ENCODE data around the gene BHLHE23.

The BHLHE23 gene

DNA sequence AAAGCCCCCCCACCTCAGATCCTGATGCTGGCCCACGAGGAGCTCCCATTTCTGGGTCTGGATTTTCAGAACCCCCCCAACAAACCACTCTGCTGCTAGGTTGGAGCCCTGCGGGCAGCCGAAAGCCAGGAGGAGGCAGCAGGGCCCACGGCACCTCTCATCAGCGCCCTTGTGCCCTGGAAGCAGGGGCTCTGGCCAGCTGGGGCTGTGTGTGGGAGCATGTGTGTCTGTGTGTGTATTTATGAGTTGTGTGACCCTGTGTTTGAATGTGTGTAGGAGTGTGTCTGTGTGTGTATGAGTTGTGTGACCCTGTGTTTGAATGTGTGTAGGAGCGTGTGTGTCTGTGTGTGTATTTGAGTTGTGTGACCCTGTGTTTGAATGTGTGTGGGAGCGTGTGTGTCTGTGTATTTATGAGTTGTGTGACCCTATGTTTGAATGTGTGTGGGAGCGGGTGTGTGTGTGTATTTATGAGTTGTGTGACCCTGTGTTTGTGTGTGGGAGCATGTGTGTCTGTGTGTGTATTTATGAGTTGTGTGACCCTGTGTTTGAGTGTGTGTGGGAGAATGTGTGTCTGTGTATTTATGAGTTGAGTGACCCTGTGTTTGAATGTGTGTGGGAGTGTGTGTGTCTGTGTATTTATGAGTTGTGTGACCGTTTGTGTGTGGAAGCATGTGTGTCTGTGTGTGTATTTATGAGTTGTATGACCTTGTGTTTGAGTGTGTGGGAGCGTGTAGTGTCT is 35.4 kb downstream of the BHLHE23 start:
- Histone ChIP-seq H3K27ac (no peak overlapping the region), H3K4me2 (no peak overlapping the region), H3K9me3 (no peaks in the 10 kb centered on the region), H3K9ac (no peak overlapping the region), H3K27me3 (peaks cover 20% of the 10 kb centered on the region), H3K4me3 (no peak overlapping the region), H4K20me1 (0 out of 2 replicates have a peak, but pooled peaks cover 23% of the 10 kb centered on the region), H3K36me3 (peaks cover 19% of the 10 kb centered on the region), H3K4me1 (peaks cover 57% of the 10 kb centered on the region)
- no peak for TF ChIP-seq Cebpa-rat (IDR thresholded peaks at IDR 0.05)

GRCh38 chr20:62970307-62971210 is 36.2 kb downstream of the BHLHE23 start:
- H3K27ac ChIP-seq, result no peak overlapping the region
- H3K9ac ChIP-seq, result no peak overlapping the region
- TF ChIP-seq Cebpa-rat (IDR thresholded peaks at IDR 0.05), result no peak
- H3K4me1 ChIP-seq, result peaks cover 52% of the 10 kb centered on the region
- H3K9me3 ChIP-seq, result no peaks in the 10 kb centered on the region
- no peak overlapping the region for H3K4me2 ChIP-seq
- H3K4me3 ChIP-seq, result no peak overlapping the region
- H3K36me3 ChIP-seq, result peaks cover 25% of the 10 kb centered on the region
- peaks cover 20% of the 10 kb centered on the region for H3K27me3 ChIP-seq
- peaks cover 27% of the 10 kb centered on the region; the same call in 1 of the 2 replicates for H4K20me1 ChIP-seq

- no peak for TF ChIP-seq Cebpa-rat (IDR thresholded peaks at IDR 0.05)
- Histone ChIP-seq H3K4me3 (no peak overlapping the region), H3K9ac (no peak overlapping the region), H3K27ac (no peak overlapping the region), H3K27me3 (peaks cover 20% of the 10 kb centered on the region), H3K4me1 (peaks cover 52% of the 10 kb centered on the region), H3K4me2 (no peak overlapping the region), H3K36me3 (peaks cover 32% of the 10 kb centered on the region), H4K20me1 (peaks cover 34% of the 10 kb centered on the region; the same call in 1 of the 2 replicates), H3K9me3 (no peaks in the 10 kb centered on the region)
Measured at GRCh38 chr20:62969939-62970306, 36.8 kb downstream of the BHLHE23 start.

DNA sequence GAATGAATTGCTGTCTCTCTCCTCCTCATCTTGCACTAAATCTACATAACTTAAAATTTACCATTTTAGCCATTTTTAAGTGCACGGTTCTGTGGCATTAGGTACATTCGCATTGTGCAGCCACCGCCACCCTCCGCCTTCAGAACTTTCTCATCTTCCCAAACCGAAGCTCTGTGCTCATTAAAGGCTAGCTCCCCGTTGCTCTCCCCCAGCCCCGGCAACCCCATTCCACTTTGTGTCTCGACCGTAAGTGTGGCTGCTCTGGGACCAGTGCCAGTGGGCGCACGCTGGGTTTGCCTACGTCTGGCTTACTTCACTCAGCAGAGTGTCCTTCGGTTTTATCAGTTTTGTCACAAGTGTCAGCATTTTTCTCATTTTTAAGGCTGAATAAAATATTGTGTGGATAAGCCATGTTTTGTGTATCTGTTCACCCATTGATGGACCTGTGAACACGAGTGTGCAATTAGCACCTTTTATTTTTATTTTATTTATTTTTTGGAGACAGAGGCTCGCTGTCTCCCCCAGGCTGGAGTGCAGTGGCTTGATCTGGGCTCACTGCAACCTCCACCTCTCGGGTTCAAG is 37.5 kb downstream of the BHLHE23 start:
- Histone ChIP-seq H3K9me3 (no peaks in the 10 kb centered on the region), H3K27me3 (peaks cover 18% of the 10 kb centered on the region), H3K4me1 (peaks cover 52% of the 10 kb centered on the region), H3K4me2 (no peak overlapping the region), H4K20me1 (peaks cover 40% of the 10 kb centered on the region; the same call in 1 of the 2 replicates), H3K36me3 (peaks cover 38% of the 10 kb centered on the region), H3K27ac (no peak overlapping the region), H3K9ac (0 out of 2 replicates have a peak overlapping the region, but pooled peaks have one; percentile 10), H3K4me3 (no peak overlapping the region)
- TF ChIP-seq Cebpa-rat (IDR thresholded peaks at IDR 0.05), result no peak

DNA sequence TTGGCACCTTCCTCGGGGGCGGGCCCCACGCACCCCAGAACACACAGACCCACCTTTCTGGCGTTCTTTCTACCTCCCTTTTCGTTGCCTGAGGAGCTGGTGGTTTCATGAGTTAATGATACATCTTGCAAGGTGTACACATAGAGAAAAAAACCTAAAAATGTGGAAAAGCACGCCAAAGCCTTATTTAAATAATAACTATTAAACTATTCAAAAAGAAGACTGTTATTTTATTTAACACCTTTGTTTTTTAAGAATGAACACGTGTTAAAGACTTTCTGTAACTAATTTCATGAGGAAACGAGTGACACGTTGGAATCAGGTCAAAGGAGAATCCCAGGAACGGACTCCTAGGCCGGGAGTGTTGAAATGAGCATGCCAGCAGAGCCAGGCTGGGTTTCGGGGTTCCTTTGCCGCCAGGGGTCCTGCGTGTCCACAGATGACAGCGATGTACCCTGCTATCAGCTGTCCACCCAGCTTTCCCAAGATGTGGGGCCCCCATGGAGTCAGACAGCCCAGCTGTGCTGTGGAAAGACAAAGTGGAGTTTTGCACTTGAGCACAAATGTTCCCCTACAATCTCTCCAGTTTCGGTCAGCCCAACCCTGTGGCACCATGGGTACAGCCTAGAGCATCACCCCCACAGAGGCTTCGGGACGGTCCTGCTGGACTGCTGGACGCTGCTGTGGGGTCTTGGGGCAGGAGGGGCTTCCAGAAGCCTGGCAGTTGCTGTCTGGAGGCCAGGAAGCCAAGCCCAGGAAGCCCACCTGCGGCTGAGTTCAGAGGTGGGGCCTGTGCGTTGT is 38.2 kb downstream of the BHLHE23 start:
- H3K27me3 ChIP-seq, result peaks cover 11% of the 10 kb centered on the region
- H3K4me1 ChIP-seq, result peaks cover 53% of the 10 kb centered on the region
- H3K36me3 ChIP-seq, result peaks cover 45% of the 10 kb centered on the region
- H4K20me1 ChIP-seq, result peaks cover 47% of the 10 kb centered on the region
- no peak for TF ChIP-seq Cebpa-rat (IDR thresholded peaks at IDR 0.05)
- H3K9me3 ChIP-seq, result no peaks in the 10 kb centered on the region
- no peak overlapping the region for H3K27ac ChIP-seq
- H3K9ac ChIP-seq, result 0 out of 2 replicates have a peak overlapping the region, but pooled peaks have one; percentile 10
- no peak overlapping the region for H3K4me2 ChIP-seq
- no peak overlapping the region for H3K4me3 ChIP-seq

DNA sequence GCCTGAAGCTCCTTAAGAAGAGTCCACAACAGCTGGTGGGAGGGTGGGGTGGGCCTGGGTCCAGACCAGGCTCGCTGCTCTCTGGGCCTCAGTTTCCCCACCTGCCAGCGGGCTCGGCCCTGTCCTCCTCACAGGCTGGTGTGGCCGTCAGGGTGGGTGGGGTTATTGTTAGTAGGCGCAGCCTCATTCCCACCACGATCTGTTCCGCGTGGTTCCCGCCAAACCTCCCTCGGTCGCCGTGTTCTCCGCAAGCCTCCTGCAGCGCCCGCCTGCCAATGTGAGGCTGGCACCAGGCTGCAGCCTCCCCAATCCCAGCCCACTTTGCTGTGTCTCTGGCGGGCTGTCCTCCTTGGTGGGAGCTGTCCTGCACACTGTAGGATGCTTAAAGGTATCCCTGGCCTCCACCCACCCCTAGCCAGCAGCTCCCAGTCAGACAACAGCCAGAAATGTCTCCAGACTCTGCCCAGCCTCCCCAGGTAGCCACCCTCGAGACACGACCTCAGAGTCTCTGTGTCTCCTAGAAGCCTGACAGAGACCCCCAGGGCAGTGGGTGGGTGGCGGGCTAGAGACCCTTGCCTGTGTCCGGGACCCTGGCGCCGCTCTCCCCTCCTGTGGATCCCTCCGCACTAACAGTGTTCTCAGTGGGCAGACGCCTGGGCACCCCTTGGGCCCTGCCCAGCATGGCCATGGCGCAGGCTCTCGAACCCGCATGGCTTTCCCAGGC is 39.0 kb downstream of the BHLHE23 start:
- Histone ChIP-seq H3K27ac (no peak overlapping the region), H3K9me3 (no peaks in the 10 kb centered on the region), H3K9ac (no peak overlapping the region), H3K4me2 (no peak overlapping the region), H3K4me1 (peaks cover 46% of the 10 kb centered on the region), H3K4me3 (no peak overlapping the region), H3K27me3 (peaks cover 3% of the 10 kb centered on the region), H3K36me3 (peaks cover 53% of the 10 kb centered on the region), H4K20me1 (peaks cover 55% of the 10 kb centered on the region)
- no peak for TF ChIP-seq Cebpa-rat (IDR thresholded peaks at IDR 0.05)

DNA sequence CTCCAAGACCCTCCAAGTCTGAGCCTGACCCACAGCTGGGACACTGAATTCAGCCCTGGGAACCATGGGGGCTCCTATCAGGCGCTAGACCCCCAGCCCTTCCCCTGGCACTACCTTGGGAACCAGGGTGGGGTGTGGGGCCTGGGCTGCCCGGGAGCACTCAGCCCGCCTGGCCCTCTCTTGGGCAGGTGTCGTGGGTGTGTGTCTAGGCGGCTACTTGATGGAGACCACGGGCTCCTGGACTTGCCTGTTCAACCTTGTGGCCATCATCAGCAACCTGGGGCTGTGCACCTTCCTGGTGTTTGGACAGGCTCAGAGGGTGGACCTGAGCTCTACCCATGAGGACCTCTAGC is 39.6 kb downstream of the BHLHE23 start:
- H3K27ac ChIP-seq, result peak overlapping the region; percentile 18; the same call in 1 of the 2 replicates
- H3K4me1 ChIP-seq, result peaks cover 40% of the 10 kb centered on the region
- peaks cover 62% of the 10 kb centered on the region for H4K20me1 ChIP-seq
- H3K9ac ChIP-seq, result no peak overlapping the region
- peaks cover 60% of the 10 kb centered on the region for H3K36me3 ChIP-seq
- no peak for TF ChIP-seq Cebpa-rat (IDR thresholded peaks at IDR 0.05)
- no peak overlapping the region for H3K4me2 ChIP-seq
- H3K9me3 ChIP-seq, result no peaks in the 10 kb centered on the region
- H3K4me3 ChIP-seq, result no peak overlapping the region
- H3K27me3 ChIP-seq, result no peaks in the 10 kb centered on the region

DNA sequence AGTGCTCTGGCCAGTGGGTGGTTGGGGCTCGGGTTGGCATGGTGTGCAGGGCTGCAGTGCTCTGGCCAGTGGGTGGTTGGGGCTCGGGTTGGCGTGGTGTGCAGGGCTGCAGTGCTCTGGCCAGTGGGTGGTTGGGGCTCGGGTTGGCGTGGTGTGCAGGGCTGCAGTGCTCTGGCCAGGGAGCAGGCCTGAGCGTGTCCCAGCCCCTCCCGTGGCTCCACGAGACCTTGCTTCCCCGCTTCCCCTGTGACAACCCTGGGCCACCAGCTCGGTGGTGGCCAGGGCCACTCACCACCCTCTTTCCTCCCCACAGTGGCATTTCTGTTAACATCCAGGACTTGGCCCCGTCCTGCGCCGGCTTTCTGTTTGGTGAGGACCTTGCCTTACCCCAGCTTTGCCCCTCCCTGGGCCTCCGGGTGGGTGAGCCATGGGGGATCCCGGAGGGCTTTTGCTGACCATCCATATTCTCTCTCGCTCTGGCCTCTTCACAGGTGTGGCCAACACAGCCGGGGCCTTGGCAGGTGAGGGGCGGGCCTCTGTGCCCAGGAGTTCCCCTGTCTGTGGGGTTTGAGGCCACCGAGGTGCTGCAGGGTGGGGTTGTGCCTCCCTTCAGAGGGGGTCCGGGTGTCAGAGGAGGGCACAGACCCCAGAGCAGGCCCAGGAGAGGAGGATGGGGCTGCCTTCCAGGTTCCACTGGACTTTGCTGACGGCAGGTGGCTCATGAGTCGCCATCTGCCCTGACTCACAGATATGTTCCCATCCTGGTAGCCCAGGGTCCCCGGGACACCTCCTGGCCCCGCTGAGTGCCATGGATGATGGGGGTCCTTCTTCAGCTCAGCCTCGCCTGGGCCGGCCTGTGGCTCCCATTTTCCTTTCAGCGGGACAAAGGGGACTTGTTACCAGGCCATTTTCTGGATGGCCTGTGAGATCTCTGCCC is 40.3 kb downstream of the BHLHE23 start:
- peaks cover 41% of the 10 kb centered on the region for H3K4me1 ChIP-seq
- 0 out of 2 replicates have a peak overlapping the region, but pooled peaks have one; percentile 34 for H3K9ac ChIP-seq
- H3K27me3 ChIP-seq, result no peaks in the 10 kb centered on the region
- no peak overlapping the region for H3K4me2 ChIP-seq
- H3K9me3 ChIP-seq, result no peaks in the 10 kb centered on the region
- H3K27ac ChIP-seq, result peak overlapping the region; percentile 18; the same call in 1 of the 2 replicates
- H3K4me3 ChIP-seq, result no peak overlapping the region
- no peak for TF ChIP-seq Cebpa-rat (IDR thresholded peaks at IDR 0.05)
- H4K20me1 ChIP-seq, result peaks cover 68% of the 10 kb centered on the region
- H3K36me3 ChIP-seq, result peaks cover 66% of the 10 kb centered on the region

All from BLaER1 (cell line).